Stimulated activated CD8-positive, alpha-beta memory T cell treated with anti-CD3 and anti-CD28 coated beads, Interleukin-4, amount 100 ng/mL, for 24 hours (primary cell): ENCODE results near the gene COL18A1.

ENCODE experiments used
- DNase-seq: peaks from one replicate; pipeline ENCODE4 v3.0.0-alpha.2; 2020; ENCODE audit warnings: low read depth

COL18A1 gene

GRCh38 chr21:45507888-45508508, 103.0 kb downstream of the COL18A1 start:
- DNase-seq: no peak

- DNase-seq: no peak
Observed at GRCh38 chr21:45508607-45509565, 103.9 kb downstream of the COL18A1 start.

- no peak for DNase-seq
Observed at GRCh38 chr21:45509566-45510465, 104.9 kb downstream of the COL18A1 start.

- DNase-seq: no peak
Observed at GRCh38 chr21:45510466-45510955, 105.5 kb downstream of the COL18A1 start.

- no peak for DNase-seq
Observed at GRCh38 chr21:45511007-45511406, 106.0 kb downstream of the COL18A1 start.

GRCh38 chr21:45511661-45512431, 106.9 kb downstream of the COL18A1 start:
- no peak for DNase-seq

- DNase-seq: no peak
Observed at GRCh38 chr21:45512626-45513002, 107.6 kb downstream of the COL18A1 start.

- no peak for DNase-seq
Observed at GRCh38 chr21:45513003-45513717, 108.2 kb downstream of the COL18A1 start.

- DNase-seq: no peak
Observed at GRCh38 chr21:45513741-45514310, 108.9 kb downstream of the COL18A1 start.

GRCh38 chr21:45514311-45515021, 109.5 kb downstream of the COL18A1 start:
- DNase-seq: no peak

GRCh38 chr21:45515241-45516061, 110.5 kb downstream of the COL18A1 start:
- DNase-seq: no peak

- no peak for DNase-seq
Observed at GRCh38 chr21:45516071-45516670, 111.2 kb downstream of the COL18A1 start.

GRCh38 chr21:45516671-45517151, 111.7 kb downstream of the COL18A1 start:
- no peak for DNase-seq

GRCh38 chr21:45517249-45518065, 112.5 kb downstream of the COL18A1 start:
- DNase-seq: no peak

- no peak for DNase-seq
Observed at GRCh38 chr21:45518742-45519141, 113.8 kb downstream of the COL18A1 start.

- no peak for DNase-seq
Observed at GRCh38 chr21:45519182-45519581, 114.2 kb downstream of the COL18A1 start.

- DNase-seq: no peak
Observed at GRCh38 chr21:45521241-45521640, 116.3 kb downstream of the COL18A1 start.
